Heart left ventricle (tissue), 13 donors: ENCODE measurements around the gene LMTK2.

Experiments
- POLR2A ChIP-seq, 2 donors: fragments of 450-650 bp; IDR thresholded peaks; one replicate each; pipeline ENCODE4 v1.6.1; 2017; ENCODE audit warnings: antibody characterized with exemption in 2 of 2, mild to moderate bottlenecking in 2 of 2, moderate library complexity in 2 of 2
- TF ChIP-seq, protein P1 (sequence below), 12 donors: fragments of 200-600 bp; sonication (generic) in 4 of 12; IDR thresholded peaks; one replicate each; pipeline versions ENCODE4 v1.5.0 to v1.8.0; 2018 to 2022; ENCODE audit warnings: antibody characterized with exemption in 12 of 12, mild to moderate bottlenecking in 5 of 12
- donor health status: ischemic (EF 13 %, LVEDD 7.1; RV severe dilation, severe dysfunction).
- donor health status: DM: no; HTN: yes; CAD: no.
- donor health status: DM: no; HTN: no; CAD: no.
- donor health status: ischemic (EF 25% LVEDD 6.9; RV normal size, moderate dysfunction).
- donor health status: ischemic (EF 25% LVEDD 5.7; RV mildly dilated, moderate dysfunction).
- donor health status: ischemic (EF 35%, LVEDD 5.7; RV mildly dilated, moderate dysfunction).
- donor health status: nonischemic (EF 11% LVEDD 7.7; RV severe dilation, severe dysfunction).
- donor health status: DM: yes; HTN: yes; CAD: no.
- donor health status: PGD.
- donor health status: ischemic (EF 29% LVEDD 5.4; RV normal size, mild dysfunction).
- donor health status: nonischemic (EF 23%, LVEDD 6.1; RV moderate dilation, normal function).

DNA sequence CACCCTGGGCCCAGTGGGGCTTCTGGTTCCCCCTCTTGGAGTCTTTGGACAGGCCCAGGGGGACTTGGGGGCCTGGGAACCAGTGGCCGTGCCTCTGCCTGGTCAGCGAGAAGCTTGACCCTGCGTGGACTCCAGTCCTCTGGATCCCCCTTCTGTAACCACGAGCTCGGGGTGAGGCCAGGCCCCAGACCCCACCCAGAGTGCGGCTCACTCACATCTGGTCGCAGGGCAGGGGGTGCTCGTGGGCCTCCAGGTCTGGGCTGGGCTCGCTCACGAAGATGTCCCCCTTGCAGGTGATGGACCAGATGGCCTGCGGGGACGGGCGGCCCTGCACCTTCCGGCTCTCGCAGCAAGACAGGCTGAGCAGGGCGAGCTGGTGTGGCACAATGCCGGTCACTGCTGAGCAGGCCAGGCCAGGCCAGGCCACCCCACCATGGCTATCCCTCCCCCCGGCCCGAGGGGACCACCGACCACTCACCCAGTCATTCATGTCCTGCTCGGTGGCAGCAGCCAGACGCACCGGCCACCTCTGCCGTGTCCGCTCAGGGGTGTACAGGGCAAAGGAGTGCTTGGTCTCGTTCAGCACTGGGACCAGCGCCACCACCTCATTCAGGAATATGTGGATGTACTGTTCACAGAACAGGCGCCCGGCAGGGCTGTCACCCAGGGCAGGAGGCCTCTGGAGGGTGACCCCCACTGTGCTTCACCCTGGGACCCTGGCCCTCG is 124.2 kb downstream of the LMTK2 start:
- TF ChIP-seq, protein P1, sequence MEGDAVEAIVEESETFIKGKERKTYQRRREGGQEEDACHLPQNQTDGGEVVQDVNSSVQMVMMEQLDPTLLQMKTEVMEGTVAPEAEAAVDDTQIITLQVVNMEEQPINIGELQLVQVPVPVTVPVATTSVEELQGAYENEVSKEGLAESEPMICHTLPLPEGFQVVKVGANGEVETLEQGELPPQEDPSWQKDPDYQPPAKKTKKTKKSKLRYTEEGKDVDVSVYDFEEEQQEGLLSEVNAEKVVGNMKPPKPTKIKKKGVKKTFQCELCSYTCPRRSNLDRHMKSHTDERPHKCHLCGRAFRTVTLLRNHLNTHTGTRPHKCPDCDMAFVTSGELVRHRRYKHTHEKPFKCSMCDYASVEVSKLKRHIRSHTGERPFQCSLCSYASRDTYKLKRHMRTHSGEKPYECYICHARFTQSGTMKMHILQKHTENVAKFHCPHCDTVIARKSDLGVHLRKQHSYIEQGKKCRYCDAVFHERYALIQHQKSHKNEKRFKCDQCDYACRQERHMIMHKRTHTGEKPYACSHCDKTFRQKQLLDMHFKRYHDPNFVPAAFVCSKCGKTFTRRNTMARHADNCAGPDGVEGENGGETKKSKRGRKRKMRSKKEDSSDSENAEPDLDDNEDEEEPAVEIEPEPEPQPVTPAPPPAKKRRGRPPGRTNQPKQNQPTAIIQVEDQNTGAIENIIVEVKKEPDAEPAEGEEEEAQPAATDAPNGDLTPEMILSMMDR (IDR thresholded peaks at IDR 0.05), result no peak
- TF ChIP-seq POLR2A (IDR thresholded peaks at IDR 0.05), result no peak
